Measurements from ENCODE around the gene CTNNA2. TPM values are rescaled to one million over a fixed set of nuclear protein-coding genes. Genes with fewer than 3 reads are reported as not detected.
"Not testable (repeated sequence)": the region's sequence is repeated elsewhere in the genome, so short reads cannot be mapped to it uniquely, and the experiment has no call there.

The CTNNA2 gene
- polyA plus RNA-seq, 1 of the 3 experiments (the other 2 are of a cell fraction), result 0.30 TPM

- Histone ChIP-seq H3K4me2 (no peak overlapping the region), H3F3A (replicated peaks; ENCODE audit: insufficient read depth) (no peaks in the 10 kb centered on the region), H3K36me3 (replicated peaks in 1 of 2; ENCODE audit: control insufficient read depth in 1 of 2, insufficient read depth in 2 of 2, low read length in 1 of 2) (no peaks in the 10 kb centered on the region), H3K9me2 (no peaks in the 10 kb centered on the region), H3K4me3 (ENCODE audit: low read depth in 2 of 2, low read length in 1 of 2) (no peak overlapping the region), H3K27ac (ENCODE audit: low read depth in 2 of 2, low read length in 1 of 2) (no peak overlapping the region), H3K9me3 (no peaks in the 10 kb centered on the region), H3K4me1 (ENCODE audit: control insufficient read depth in 1 of 2, insufficient read depth in 2 of 2, low read depth in 1 of 2, low read length in 1 of 2) (peaks cover 0 to 9% of the 10 kb centered on the region in 2 experiments; a peak in 2 of 4 replicates), H3K79me2 (ENCODE audit: insufficient read depth) (no peaks in the 10 kb centered on the region), H2AFZ (ENCODE audit: low read depth) (no peak overlapping the region), H3K27me3 (ENCODE audit: insufficient read depth) (no peaks in the 10 kb centered on the region), H4K20me1 (ENCODE audit: insufficient read depth) (no peaks in the 10 kb centered on the region), H3K9ac (no peak overlapping the region)
- no peak for DNase-seq
- 0 out of 2 replicates have a peak, but pooled peaks have one; percentile 6 for TF ChIP-seq GATA2 (CRISPR knock-in tag; IDR thresholded peaks at IDR 0.05)
- TF ChIP-seq EP300 (IDR thresholded peaks at IDR 0.05; ENCODE audit: borderline replicate concordance in 1 of 2, low read depth in 1 of 2, low read length in 1 of 2), result no peak
- ChIA-PET POLR2A (no interaction called here), CTCF (interaction anchor here (0.9 to 1.4 kb wide), 8 partner anchors 9 to 96 kb away, joined by 3 to 5 read pairs (median 3); no protein-coding TSS in a partner anchor)
Observed at GRCh38 chr2:80028584-80028983, 515.7 kb downstream of the CTNNA2 start.

- Histone ChIP-seq H3K27me3 (ENCODE audit: insufficient read depth) (no peaks in the 10 kb centered on the region), H3K79me2 (ENCODE audit: insufficient read depth) (no peaks in the 10 kb centered on the region), H3F3A (replicated peaks; ENCODE audit: insufficient read depth) (no peaks in the 10 kb centered on the region), H3K9me3 (no peaks in the 10 kb centered on the region), H3K36me3 (replicated peaks in 1 of 2; ENCODE audit: control insufficient read depth in 1 of 2, insufficient read depth in 2 of 2, low read length in 1 of 2) (no peaks in the 10 kb centered on the region), H3K27ac (ENCODE audit: low read depth in 2 of 2, low read length in 1 of 2) (no peak overlapping the region), H3K4me1 (ENCODE audit: control insufficient read depth in 1 of 2, insufficient read depth in 2 of 2, low read depth in 1 of 2, low read length in 1 of 2) (peaks cover 0 to 9% of the 10 kb centered on the region in 2 experiments; a peak in 2 of 4 replicates), H3K9me2 (no peaks in the 10 kb centered on the region), H3K4me2 (no peak overlapping the region), H3K9ac (no peak overlapping the region), H2AFZ (ENCODE audit: low read depth) (no peak overlapping the region), H4K20me1 (ENCODE audit: insufficient read depth) (no peaks in the 10 kb centered on the region), H3K4me3 (ENCODE audit: low read depth in 2 of 2, low read length in 1 of 2) (no peak overlapping the region)
- ChIA-PET CTCF (interaction anchor here (0.7 to 0.9 kb wide), 2 partner anchors 42 to 43 kb away, joined by 3 read pairs; no protein-coding TSS in a partner anchor), POLR2A (interaction anchor here (0.6 kb wide), 1 partner anchor 14 kb away, joined by 6 read pairs; no protein-coding TSS in a partner anchor)
- TF ChIP-seq ZBTB33 (IDR thresholded peaks at IDR 0.05; ENCODE audit: borderline replicate concordance, low read depth) (no peak), TAF1 (IDR thresholded peaks at IDR 0.05; ENCODE audit: borderline replicate concordance, low read depth, low read length) (no peak), CHD2 (IDR thresholded peaks at IDR 0.05; ENCODE audit: low read length, partially characterized antibody) (no peak), REST (IDR thresholded peaks at IDR 0.05; ENCODE audit: low read depth, low read length) (no peak), SMC3 (IDR thresholded peaks at IDR 0.05; ENCODE audit: low read depth, low read length) (no peak)
- TF ChIP-seq, protein P1, sequence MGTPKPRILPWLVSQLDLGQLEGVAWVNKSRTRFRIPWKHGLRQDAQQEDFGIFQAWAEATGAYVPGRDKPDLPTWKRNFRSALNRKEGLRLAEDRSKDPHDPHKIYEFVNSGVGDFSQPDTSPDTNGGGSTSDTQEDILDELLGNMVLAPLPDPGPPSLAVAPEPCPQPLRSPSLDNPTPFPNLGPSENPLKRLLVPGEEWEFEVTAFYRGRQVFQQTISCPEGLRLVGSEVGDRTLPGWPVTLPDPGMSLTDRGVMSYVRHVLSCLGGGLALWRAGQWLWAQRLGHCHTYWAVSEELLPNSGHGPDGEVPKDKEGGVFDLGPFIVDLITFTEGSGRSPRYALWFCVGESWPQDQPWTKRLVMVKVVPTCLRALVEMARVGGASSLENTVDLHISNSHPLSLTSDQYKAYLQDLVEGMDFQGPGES (IDR thresholded peaks at IDR 0.05; ENCODE audit: low read depth, low read length), result no peak
- WGBS (ENCODE audit: low lambda C conversion rate), result 33% methylated on average over 2 of the region's 2 CpGs
- DNase-seq, result no peak
Observed at GRCh38 chr2:80030135-80030534, 517.3 kb downstream of the CTNNA2 start.

- CTCF ChIA-PET, result interaction anchor here (1.0 kb wide), 1 partner anchor 93 kb away, joined by 3 read pairs; no protein-coding TSS in a partner anchor
- H3K27me3 ChIP-seq (ENCODE audit: insufficient read depth); H2AFZ ChIP-seq (ENCODE audit: low read depth); H4K20me1 ChIP-seq (ENCODE audit: insufficient read depth); H3K9ac ChIP-seq; H3K4me3 ChIP-seq (ENCODE audit: low read depth in 2 of 2, low read length in 1 of 2); H3K79me2 ChIP-seq (ENCODE audit: insufficient read depth); DNase-seq; H3K27ac ChIP-seq (ENCODE audit: low read depth in 2 of 2, low read length in 1 of 2); H3K4me2 ChIP-seq; H3K9me2 ChIP-seq; POLR2A ChIA-PET; H3F3A ChIP-seq (replicated peaks; ENCODE audit: insufficient read depth); H3K36me3 ChIP-seq (replicated peaks in 1 of 2; ENCODE audit: control insufficient read depth in 1 of 2, insufficient read depth in 2 of 2, low read length in 1 of 2); H3K9me3 ChIP-seq: not testable (repeated sequence)
- H3K4me1 ChIP-seq (ENCODE audit: control insufficient read depth in 1 of 2, insufficient read depth in 2 of 2, low read depth in 1 of 2, low read length in 1 of 2), result peaks cover 0 to 17% of the 10 kb centered on the region in 2 experiments; a peak in 2 of 4 replicates
- WGBS (ENCODE audit: low lambda C conversion rate), result 56% methylated on average over 7 of the region's 7 CpGs
Observed at GRCh38 chr2:80032684-80033083, 519.8 kb downstream of the CTNNA2 start.

All from SK-N-SH (cell line).